ENCODE measurements around the gene SMYD4.

Gene SMYD4

GRCh38 chr17:1729966-1730325 is 99.8 kb downstream of the SMYD4 start:
- DNase-seq (ENCODE audit: low spot score): no peak

Data from NAMALWA (cell line).